Measurements from ENCODE around the gene ALK.

ALK gene

GRCh38 chr2:29950481-29950880 lies 29.1 kb upstream of the ALK start:
- DNase-seq (ENCODE audit: low read depth) = no peak
- TF ChIP-seq CTCF (IDR thresholded peaks at IDR 0.05; ENCODE audit: insufficient read depth, low read depth, low read length, missing control alignments) = no peak
- no peak overlapping the region for H3K4me3 ChIP-seq (ENCODE audit: low read depth, low read length)

- no peak for DNase-seq (ENCODE audit: low read depth)
- no peak for TF ChIP-seq CTCF (IDR thresholded peaks at IDR 0.05; ENCODE audit: insufficient read depth, low read depth, low read length, missing control alignments)
- H3K4me3 ChIP-seq (ENCODE audit: low read depth, low read length) = no peak overlapping the region
Measured at GRCh38 chr2:29949042-29949441, 27.7 kb upstream of the ALK start.

DNA sequence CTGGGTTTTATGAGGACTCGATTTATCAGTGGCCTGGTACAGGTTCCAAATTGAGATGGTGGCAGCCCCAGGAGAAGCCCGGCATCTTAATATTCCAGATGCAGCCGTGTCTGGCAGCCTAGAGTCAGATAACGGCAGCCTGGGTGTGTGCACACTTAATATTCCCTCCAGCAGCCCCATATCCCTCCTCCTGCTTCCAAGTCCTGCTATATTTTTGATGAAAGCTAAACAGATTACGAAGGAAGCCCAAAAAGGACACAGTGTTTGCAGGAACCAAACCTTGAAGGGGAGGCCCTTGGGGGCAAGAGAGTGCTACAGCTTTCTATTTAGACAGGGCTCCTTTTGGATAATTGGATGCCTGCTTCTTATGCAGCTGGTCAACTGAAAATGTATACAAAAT lies 25.1 kb upstream of the ALK start:
- TF ChIP-seq CTCF (IDR thresholded peaks at IDR 0.05; ENCODE audit: insufficient read depth, low read depth, low read length, missing control alignments) = no peak
- no peak for DNase-seq (ENCODE audit: low read depth)
- H3K4me3 ChIP-seq (ENCODE audit: low read depth, low read length) = no peak overlapping the region

DNA sequence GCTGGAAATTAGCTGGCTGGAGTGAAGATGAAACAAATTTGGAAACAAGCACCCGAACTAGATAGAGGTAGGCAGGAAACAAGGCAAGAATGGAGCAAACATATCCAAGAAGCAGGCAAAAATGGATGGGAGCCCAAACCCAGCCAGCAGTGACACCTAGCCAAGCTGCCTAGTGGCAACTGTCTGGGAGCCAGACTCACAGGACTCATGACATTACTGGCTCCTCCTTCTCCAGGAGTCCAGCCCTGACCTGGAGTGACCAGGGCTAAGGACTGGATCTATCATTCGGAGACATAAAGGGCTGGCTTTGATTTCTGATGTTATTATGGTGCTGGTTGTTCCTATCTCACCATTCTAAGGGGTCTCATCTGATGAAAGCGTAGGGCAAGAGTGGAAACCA lies 21.3 kb upstream of the ALK start:
- no peak for TF ChIP-seq CTCF (IDR thresholded peaks at IDR 0.05; ENCODE audit: insufficient read depth, low read depth, low read length, missing control alignments)
- DNase-seq (ENCODE audit: low read depth) = no peak
- H3K4me3 ChIP-seq (ENCODE audit: low read depth, low read length) = no peak overlapping the region

- TF ChIP-seq CTCF (IDR thresholded peaks at IDR 0.05; ENCODE audit: insufficient read depth, low read depth, low read length, missing control alignments) = no peak
Measured at GRCh38 chr2:29940706-29941105, 19.3 kb upstream of the ALK start.

DNA sequence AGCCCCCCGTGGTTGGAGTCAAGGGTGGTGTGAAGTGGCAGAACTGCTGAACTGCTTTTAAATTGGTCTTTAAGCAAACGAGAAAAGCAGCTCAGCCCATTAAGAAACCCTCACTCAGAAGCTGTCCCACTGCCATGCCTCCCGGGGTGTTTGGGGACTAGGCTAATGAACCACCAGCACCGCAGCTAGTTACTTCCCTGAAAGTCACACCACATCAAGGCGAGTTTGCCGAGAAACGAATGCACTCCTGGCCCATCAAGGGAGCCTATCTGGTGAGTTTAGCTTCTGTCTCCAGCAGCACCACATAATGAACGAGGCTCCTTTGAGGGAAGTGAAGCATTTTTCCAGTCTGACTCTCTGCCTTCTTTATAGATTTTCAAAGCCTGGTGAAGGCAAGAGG lies 14.6 kb upstream of the ALK start:
- no peak for TF ChIP-seq CTCF (IDR thresholded peaks at IDR 0.05; ENCODE audit: insufficient read depth, low read depth, low read length, missing control alignments)
- DNase-seq (ENCODE audit: low read depth) = no peak
- no peak overlapping the region for H3K4me3 ChIP-seq (ENCODE audit: low read depth, low read length)

More at GRCh38 chr2:29940706-29941105, 19.3 kb upstream of the ALK start:
- no peak overlapping the region for H3K4me3 ChIP-seq (ENCODE audit: low read depth, low read length)
- DNase-seq (ENCODE audit: low read depth) = no peak

DNA sequence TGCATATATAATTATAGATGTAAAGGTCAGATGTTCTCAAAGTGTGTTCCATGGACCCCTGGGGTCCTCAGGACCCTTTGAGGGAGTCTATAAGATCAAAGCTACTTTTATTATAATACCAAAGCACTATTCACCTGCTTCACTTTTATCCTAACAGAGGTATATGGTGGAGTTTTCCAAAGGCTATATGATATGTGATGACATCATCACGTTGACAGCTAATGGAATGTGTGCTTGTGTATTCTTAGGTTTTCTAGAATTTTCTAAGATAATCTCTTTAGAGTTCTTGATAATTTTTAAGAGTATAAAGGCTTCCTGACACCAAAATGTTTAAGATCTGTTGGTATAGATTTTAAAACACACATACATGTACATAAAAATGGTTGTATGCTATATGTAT lies 10.4 kb upstream of the ALK start:
- no peak overlapping the region for H3K4me3 ChIP-seq (ENCODE audit: low read depth, low read length)
- TF ChIP-seq CTCF (IDR thresholded peaks at IDR 0.05; ENCODE audit: insufficient read depth, low read depth, low read length, missing control alignments) = no peak
- DNase-seq (ENCODE audit: low read depth) = no peak

Measured in GM12865 (cell line).